ENCODE data around the gene COL18A1.

Gene COL18A1

GRCh38 chr21:45404730-45405270 lies at the start of gene COL18A1:
COL18A1 (plus strand) TSS chr21:45405165; CDS start chr21:45405231, 66 bp downstream.
- H3K4me3 ChIP-seq (ENCODE audit: low read depth, low read length), result no peak within 1 kb of the TSS

DNA sequence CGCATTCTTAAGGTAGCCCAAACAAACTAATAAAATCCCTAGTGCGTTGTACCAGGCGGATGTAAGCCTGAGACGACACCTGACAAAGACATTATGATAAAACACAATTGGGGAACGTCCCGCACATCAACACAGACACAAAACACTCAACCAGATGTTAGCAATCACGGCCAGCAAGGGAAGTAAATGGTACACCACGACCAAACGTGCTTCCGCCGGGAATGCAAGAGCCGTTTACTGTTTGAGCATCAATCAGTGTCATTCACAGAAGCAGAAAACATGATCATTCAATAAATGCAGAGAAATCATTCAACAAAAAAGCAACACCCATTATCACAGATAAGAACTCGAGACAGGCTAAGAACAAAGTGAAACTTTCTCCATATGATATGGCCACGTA lies 49.4 kb upstream of the COL18A1 start:
- TF ChIP-seq, protein P1, sequence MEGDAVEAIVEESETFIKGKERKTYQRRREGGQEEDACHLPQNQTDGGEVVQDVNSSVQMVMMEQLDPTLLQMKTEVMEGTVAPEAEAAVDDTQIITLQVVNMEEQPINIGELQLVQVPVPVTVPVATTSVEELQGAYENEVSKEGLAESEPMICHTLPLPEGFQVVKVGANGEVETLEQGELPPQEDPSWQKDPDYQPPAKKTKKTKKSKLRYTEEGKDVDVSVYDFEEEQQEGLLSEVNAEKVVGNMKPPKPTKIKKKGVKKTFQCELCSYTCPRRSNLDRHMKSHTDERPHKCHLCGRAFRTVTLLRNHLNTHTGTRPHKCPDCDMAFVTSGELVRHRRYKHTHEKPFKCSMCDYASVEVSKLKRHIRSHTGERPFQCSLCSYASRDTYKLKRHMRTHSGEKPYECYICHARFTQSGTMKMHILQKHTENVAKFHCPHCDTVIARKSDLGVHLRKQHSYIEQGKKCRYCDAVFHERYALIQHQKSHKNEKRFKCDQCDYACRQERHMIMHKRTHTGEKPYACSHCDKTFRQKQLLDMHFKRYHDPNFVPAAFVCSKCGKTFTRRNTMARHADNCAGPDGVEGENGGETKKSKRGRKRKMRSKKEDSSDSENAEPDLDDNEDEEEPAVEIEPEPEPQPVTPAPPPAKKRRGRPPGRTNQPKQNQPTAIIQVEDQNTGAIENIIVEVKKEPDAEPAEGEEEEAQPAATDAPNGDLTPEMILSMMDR (IDR thresholded peaks at IDR 0.05; ENCODE audit: borderline replicate concordance, insufficient read depth, low read depth, low read length), result no peak
- H3K4me3 ChIP-seq (ENCODE audit: low read depth, low read length), result no peak overlapping the region

More at GRCh38 chr21:45404730-45405270, at the start of gene COL18A1:
- TF ChIP-seq, protein P1 (IDR thresholded peaks at IDR 0.05; ENCODE audit: borderline replicate concordance, insufficient read depth, low read depth, low read length), result no peak

DNA sequence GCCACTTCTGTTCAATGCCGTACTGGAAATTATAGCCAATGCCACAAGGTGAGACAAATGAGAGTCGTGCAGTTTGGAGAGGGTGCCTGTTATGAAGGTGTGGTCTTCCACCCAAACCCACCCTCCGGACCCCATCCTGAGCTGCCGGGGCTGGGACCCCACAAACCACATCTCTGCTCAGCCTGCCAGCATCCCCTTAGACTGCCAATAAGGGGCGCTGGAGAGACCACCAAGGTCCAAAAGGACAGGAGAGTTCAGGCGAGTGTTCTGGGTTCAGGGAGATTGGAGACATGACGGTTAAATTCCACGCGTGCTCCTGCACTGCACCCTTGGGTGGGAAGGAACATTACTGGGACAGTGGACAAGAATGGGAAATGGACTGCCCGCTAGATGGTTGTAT lies 48.7 kb upstream of the COL18A1 start:
- TF ChIP-seq, protein P1 (IDR thresholded peaks at IDR 0.05; ENCODE audit: borderline replicate concordance, insufficient read depth, low read depth, low read length), result no peak
- H3K4me3 ChIP-seq (ENCODE audit: low read depth, low read length), result no peak overlapping the region

DNA sequence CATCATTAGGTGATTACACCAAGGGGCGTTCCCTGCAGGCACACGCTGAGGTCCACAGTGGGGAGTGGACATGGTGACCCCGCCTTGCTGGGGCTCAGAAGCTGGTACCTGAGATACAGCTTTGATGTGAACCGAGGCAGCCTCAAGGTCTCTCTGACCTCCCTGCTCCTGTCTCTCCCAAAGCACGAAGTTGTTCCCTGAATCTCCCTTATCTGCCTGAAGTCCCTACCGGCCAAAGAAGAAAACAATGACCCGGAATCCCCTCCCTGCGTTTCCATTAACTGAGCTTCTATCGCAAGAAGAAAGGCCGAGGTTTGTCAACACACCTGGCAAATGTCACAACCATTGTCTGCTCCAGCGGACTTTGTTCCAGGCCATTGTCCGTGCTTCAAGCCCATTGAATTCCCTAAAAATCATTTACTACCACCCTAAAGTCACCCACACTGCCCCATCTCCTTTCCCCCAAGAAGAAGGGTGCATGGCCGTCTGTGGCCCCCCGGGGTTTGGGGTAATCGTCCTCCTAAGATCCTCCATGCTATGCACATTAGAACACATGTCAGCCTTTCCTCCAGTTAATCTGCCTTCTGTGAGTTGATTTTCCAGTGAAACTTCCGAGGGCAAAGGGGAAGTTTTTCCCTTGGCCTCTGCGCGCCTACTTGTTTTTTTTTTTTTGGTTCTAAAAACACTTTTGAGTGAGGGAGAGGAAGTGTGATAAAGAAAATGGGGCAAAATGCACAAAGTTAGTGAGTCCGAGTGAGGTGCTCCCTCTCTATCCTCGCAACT lies 48.1 kb upstream of the COL18A1 start:
- TF ChIP-seq, protein P1 (IDR thresholded peaks at IDR 0.05; ENCODE audit: borderline replicate concordance, insufficient read depth, low read depth, low read length), result no peak
- no peak overlapping the region for H3K4me3 ChIP-seq (ENCODE audit: low read depth, low read length)

GRCh38 chr21:45357436-45358260 lies 47.3 kb upstream of the COL18A1 start:
- TF ChIP-seq, protein P1 (IDR thresholded peaks at IDR 0.05; ENCODE audit: borderline replicate concordance, insufficient read depth, low read depth, low read length), result no peak
- no peak overlapping the region for H3K4me3 ChIP-seq (ENCODE audit: low read depth, low read length)

DNA sequence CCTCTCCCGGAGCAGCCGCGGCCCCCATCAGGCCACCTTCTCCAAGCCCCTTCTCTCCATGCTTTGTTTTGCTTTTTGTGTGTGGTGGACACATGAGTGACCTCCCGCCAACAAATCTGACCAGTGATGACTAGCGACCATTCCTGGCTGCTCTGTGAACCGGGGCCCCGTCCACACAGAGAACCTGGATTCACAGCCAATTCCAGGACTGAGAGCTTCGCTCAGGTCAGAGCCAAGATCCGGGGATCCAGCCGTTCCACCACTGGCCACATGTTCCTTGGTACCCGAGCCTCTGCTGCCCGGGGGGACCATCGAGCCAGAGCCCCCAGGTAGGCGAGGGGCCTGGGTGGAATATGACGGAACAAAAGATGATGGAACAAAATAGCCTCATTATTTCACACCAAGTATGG lies 46.7 kb upstream of the COL18A1 start:
- no peak overlapping the region for H3K4me3 ChIP-seq (ENCODE audit: low read depth, low read length)

More for the DNA sequence above, 46.7 kb upstream of the COL18A1 start:
- TF ChIP-seq, protein P1 (IDR thresholded peaks at IDR 0.05; ENCODE audit: borderline replicate concordance, insufficient read depth, low read depth, low read length), result no peak
